Amniotic stem cell (primary cell): ENCODE data around the gene LGR4.

Source experiments
- DNase-seq: peaks from one replicate; lab custom pipeline; 2025; lab: John Stamatoyannopoulos, UW

Gene LGR4

GRCh38 chr11:27482793-27483192 lies 10.2 kb upstream of the LGR4 start:
- no peak for DNase-seq

GRCh38 chr11:27481992-27482391 lies 9.4 kb upstream of the LGR4 start:
- DNase-seq, result no peak

DNA sequence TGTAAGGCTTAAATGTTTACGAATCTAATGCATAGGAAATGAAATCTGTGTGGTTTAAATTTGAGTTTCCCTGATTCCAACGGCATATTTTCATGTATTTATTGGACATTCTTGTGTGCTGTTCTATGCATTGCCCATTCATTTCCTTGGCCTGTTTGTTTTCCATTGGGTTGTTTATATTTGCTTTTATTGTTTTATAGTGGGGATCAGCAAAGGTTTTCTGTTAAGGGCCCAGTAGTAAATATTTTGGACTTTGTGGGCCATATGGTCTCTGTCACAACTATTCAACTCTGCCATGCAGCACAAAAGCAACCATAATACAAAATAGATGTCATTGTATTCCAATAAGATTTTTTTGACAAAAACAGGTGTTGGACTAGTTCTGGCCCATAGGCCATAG lies 5.2 kb upstream of the LGR4 start:
- no peak for DNase-seq

DNA sequence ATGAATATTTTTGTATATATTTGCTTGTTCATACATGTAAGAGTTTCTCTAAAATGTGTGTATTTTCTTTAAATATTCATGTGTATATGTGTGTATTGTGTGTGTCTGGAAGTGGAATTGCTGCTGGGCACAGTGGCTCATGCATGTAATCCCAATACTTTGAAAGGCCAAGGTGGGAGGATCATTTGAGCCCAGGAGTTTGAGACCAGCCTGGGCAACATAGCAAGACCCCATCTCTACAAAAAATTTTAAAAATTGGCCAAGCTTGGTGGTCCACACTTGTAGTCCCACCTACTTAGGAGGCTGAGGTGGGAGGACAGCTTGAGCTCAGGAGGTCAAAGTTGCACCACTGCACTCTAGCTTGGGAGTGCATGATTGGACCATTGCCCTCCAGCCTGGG lies 4.7 kb upstream of the LGR4 start:
- no peak for DNase-seq

DNA sequence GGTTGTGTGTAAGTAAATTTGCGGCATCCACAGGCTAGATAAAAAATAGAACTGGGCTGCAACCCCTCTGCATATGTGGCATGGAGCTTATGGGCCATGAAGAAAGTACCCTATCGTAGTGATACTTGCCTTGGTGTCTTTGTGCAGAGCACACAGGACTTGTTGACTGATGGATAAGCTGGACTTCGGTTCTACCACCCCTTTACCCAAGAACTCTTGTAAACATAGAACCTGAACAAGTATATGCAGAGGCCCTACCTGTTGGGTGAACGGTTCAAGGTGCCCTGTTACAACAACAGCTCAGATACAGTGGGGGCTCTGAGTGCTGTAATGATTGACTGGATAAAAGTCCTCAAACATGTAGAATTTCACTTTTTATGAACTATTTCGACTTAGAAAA lies 3.0 kb upstream of the LGR4 start:
- DNase-seq, result no peak

DNA sequence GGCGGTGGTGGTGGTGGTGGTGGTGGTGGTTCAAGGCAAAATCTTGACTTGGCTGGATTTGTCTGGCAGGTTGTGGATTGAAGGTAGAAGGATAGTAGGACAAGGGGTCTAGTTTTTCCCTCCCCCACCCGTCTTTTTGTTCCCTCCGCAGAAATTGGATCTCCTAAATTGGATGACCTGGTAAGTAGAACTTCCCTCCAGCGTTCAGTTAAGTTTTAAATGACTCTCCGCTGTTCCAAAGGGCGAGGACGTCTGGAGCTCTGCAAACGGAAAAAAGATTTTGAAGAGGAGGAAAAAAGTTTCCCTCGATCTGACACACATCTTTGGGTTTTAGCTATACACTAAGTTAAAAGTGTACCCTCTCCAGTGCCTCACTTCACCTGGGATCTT lies 422 bp upstream of the LGR4 start:
- DNase-seq, result no peak

DNA sequence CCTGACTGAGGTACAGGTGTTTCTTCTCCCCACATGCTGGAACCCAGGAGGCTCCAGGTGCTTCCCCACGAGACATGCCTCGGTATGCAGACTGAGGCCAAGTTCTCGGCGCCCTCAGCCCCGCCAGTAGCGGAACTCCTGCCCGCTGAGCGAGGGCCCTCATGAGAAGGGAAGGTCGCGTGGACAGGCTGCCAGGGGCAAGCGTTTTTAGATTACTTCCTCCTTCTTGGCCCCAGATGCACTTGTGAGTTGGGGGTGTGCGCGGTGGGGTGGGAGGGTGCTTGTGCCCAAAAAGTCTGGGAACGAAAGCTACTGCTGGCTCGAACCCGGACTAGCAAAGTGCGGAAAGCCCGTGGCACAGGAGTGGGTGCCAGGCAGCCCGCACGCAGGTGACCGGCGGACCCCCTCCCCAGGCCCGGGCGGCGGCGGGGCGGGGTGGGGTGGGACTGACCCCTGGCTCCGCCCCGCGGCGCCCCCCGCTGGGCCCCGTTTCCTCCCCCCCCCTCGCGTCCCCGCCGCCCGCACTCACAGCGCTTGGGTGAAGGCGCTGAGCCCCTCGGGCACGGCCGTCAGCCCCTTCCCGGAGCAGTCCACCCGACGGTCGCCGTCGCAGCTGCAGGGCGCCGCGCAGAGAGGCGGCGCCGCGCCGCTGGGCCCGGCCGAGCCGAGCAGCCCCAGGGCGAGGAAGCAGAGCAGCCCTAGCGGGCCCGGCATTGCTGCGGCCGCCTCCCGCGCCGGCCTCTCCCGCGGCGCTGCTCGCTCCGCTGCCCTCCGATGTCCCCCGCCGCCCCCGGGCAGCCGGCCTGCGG lies 797 bp downstream of the LGR4 start:
- no peak for DNase-seq

DNA sequence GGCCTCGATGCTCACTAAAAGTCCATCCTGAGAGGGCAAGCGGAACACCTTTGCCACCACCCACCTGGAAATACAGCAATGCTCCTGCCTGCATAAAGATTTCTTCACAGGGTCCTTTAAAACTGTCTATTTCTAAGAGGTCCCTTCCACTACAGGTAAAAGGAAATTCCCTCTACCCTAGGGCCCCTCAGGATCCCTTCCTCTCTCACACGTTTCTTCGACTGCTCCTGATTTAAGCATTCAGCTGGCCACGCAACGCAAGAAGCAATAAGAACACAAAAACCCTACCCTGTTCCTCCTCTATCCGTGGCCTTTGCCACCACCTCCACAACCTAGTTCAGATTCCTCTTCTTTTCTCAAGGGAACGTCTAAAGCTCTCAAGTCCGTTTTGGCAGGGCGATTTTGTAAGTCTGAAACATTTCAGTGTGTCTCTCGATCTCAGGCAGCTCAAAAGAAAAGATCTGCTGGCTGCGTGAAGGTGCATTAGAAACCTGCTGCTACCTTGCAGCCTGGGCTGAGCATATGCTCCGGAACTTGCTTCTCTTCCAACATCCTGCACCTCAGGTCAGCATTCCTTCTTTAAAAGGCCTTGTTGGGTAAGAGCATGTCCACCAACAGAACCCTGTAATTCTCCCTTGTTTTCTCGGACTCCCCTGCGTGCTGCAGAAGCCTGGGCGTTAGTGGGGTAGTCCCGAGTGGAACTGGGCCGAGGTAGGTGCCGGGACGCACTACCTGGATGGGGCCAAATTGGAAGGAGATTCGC lies 1.6 kb downstream of the LGR4 start:
- no peak for DNase-seq

- no peak for DNase-seq
These were observed 2.4 kb downstream of the LGR4 start for GRCh38 chr11:27470166-27470565.

DNA sequence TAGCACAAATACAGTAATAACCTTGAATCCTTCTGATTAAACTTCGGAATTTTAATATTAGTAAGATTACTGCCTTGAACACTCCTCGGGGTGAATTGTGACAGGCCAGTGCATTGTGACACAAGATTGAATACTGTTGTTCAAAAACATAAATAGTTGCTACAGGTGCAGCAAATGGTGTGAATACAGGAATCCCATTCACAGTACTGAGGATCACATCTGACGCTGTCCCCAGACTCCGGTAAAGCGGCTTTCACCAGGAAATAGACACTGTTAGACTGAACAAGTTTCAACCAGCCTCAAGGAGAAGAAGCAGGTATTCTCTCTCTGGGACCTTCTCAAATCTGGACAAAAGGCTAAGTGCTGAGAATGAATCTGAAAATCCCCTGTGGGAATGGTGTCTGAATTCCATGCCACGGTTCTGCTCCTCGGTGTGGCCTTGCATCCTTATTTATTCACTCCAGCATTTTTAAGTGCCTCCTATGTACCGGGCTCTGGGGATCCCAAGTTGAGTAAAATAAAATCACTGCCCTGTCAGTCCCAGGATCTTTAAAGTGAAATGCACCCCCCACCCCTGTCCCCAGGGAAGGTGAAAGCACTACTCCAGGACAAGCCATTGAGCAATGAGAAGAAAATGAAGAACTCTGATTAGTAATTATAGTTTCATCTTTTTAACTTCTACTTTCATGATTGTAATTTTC lies 3.4 kb downstream of the LGR4 start:
- no peak for DNase-seq

GRCh38 chr11:27468209-27468994 lies 4.2 kb downstream of the LGR4 start:
- DNase-seq, result no peak

- no peak for DNase-seq
These were observed 5.2 kb downstream of the LGR4 start for GRCh38 chr11:27467181-27467913.

DNA sequence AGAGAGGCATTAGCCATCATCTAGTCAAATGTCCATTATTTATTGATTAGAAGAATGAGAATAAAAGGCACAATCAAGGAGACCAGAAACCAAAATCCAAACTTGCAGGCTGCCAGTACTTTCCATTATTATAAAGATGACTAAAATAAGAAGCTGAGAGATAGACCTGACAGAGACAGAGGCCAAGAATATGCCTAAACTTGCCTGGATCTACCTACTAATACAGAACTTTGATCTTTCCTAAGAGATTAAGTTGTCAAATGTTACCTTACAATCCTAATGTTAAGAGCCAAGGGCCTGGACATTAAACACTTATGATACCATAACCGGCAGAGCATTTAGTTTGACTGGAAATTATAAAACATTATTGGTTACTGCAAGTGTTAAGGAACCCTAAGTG lies 6.2 kb downstream of the LGR4 start:
- DNase-seq, result no peak

- DNase-seq, result no peak
These were observed 7.0 kb downstream of the LGR4 start for GRCh38 chr11:27465629-27466028.

- DNase-seq, result no peak
These were observed 7.7 kb downstream of the LGR4 start for GRCh38 chr11:27464909-27465308.

GRCh38 chr11:27464289-27464696 lies 8.3 kb downstream of the LGR4 start:
- DNase-seq, result no peak

DNA sequence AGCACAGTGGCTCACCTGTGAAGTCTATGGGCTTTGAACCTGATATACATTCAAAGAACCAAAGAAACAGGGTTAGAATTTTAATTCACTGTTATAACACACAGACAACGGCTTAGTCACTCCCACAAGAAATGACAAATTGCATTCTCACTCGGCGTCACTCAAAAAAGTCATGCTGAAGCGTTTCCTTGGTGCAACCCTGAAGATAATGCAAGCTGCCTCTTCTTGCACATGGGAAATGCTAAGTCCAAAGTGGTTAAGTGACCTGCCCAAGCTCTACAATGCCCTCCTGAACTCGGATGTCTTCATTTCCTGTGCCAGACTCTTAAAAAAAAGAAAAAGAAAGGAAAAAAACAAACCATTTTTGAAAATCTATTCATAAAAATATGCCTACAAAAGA lies 10.0 kb downstream of the LGR4 start:
- DNase-seq, result no peak

DNA sequence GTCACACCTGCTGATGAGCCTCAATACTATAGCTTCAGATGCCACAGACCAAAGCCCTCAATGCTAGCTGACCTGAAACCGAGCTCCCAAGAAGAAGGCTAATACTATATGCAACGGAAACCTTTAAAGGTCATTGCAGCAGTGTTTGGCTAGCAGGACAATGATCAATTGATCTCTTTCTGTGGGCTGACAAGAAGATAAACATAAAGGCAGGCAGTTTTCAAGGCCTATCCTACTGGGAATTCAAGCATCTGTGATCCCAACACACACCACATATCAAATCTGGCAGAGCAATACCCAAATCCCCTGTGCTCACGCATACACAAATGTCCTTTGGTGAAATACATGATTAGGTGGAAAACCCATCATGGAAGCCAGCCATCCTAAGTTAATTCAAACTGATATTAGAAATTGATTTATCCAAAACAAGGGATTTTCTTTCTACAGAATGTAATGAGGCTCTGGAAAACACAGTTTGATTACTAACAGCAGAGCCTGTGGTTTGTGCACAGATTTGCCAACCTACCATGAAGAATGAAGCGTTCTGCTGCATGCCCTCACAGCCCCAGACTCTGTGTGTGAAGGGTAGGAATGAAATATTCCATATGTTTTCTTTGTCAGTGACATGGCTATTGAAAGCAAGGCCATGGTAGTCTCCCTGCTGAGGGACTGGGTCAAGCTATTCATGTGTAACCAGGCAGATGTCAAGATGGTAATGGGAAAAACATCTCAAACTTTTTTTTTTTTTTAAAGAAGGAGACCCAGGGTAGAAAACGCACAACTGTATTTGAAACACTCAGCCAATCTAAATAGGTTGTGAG lies 12.2 kb downstream of the LGR4 start:
- DNase-seq, result no peak

DNA sequence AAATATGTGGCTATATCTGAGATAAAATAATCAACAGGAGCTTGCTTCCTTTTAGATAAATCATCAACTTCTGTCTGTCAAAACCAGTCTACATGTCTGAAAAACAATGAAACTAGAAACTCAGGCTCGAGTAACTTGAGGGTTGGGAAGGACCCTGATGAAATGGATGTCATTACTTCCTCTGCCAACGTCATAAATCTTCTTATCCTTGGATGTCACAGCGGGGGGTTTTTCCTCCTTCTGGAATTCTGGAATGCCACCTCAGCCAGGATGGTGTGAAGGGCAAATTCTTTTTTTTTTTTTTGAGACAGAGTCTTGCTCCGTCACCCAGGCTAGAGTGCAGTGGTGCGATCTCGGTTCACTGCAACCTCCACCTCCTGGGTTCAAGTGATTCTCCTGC lies 13.4 kb downstream of the LGR4 start:
- DNase-seq, result no peak

DNA sequence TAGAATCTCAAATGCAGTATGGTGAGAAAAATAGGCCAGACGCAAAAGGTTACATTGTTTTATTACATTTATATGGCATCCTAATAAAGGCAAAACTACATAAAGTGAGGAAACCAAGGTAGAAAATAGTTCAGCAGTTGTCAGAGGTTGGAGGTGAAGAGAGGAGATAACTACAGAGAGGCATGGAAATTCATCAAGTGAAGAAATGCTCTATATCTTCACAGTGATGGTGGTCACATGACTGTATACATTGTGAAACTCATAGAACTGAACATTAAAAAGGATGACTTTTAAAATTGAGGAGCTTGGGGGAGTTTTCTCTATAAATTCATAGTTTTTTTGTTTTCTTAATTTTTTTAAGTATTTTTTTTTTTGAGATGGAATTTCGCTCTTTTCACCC lies 14.4 kb downstream of the LGR4 start:
- no peak for DNase-seq
